HEK293 (cell line): ENCODE data around the gene SYNPO2L.

Experiments
- CTCF ChIA-PET: fragments of 350-600 bp; formaldehyde crosslinking; extraction: SDS; loops from one replicate; lab custom pipeline; 2021; ENCODE audit warnings: antibody characterized with exemption; lab: Yijun Ruan, JAX
- POLR2A ChIA-PET: fragments of 300-600 bp; formaldehyde crosslinking; extraction: SDS; loops from one replicate; lab custom pipeline; 2020; ENCODE audit warnings: antibody characterized with exemption, inconsistent platforms; lab: Yijun Ruan, JAX
- H3K27ac ChIP-seq: fragments of 200-500 bp; sonication (Bioruptor generic); 2 replicates; pipeline ENCODE4 v1.5.1; 2014; ENCODE audit warnings: low read depth, low read length, control low read depth, inconsistent platforms; ENCODE audit errors: extremely low read depth
- H3K36me3 ChIP-seq, 2 experiments: fragments of 200-500 bp in 1 of 2; sonication (Bioruptor generic) in 1 of 2; 1 replicate in 1 of 2; 2 replicates in 1 of 2; pipeline ENCODE4 v1.5.1; 2014 to 2017; ENCODE audit warnings: inconsistent platforms in 2 of 2, low read length in 2 of 2; ENCODE audit not compliant: control insufficient read depth in 2 of 2, insufficient read depth in 1 of 2
- H3K4me1 ChIP-seq: fragments of 200-500 bp; sonication (Bioruptor generic); 2 replicates; pipeline ENCODE4 v1.5.1; 2014; ENCODE audit warnings: mild to moderate bottlenecking, low read length, inconsistent platforms; ENCODE audit not compliant: control insufficient read depth, insufficient read depth
- H3K4me3 ChIP-seq: 2 replicates; pipeline ENCODE4 v1.5.1; 2011; ENCODE audit warnings: low read depth, mild to moderate bottlenecking, control low read depth, low read length, moderate library complexity
- H3K9me3 ChIP-seq: fragments of 200-500 bp; sonication (Bioruptor generic); 2 replicates; pipeline ENCODE4 v1.5.1; 2014; ENCODE audit warnings: low read depth, low read length, inconsistent platforms; ENCODE audit not compliant: control insufficient read depth, insufficient read depth
- KLF10 ChIP-seq: fragments of 450-650 bp; IDR thresholded peaks from 2 replicates; pipeline ENCODE4 v1.5.1; 2018; ENCODE audit warnings: missing biosample characterization, mild to moderate bottlenecking, missing genetic modification characterization
- KLF16 ChIP-seq: fragments of 450-650 bp; formaldehyde crosslinking; IDR thresholded peaks from 2 replicates; pipeline ENCODE4 v1.5.1; 2017; ENCODE audit warnings: missing biosample characterization, missing genetic modification characterization
- MZF1 ChIP-seq: fragments of 450-650 bp; formaldehyde crosslinking; IDR thresholded peaks from 2 replicates; pipeline ENCODE4 v1.5.1; 2017; ENCODE audit warnings: missing biosample characterization, missing genetic modification characterization, borderline replicate concordance
- PRDM1 ChIP-seq: fragments of 450-650 bp; formaldehyde crosslinking; IDR thresholded peaks from 2 replicates; pipeline ENCODE4; 2016; ENCODE audit warnings: missing biosample characterization, missing genetic modification characterization
- WT1 ChIP-seq: fragments of 450-650 bp; formaldehyde crosslinking; IDR thresholded peaks from 2 replicates; pipeline ENCODE4 v1.5.1; 2016; ENCODE audit warnings: missing biosample characterization, missing genetic modification characterization
- ZBTB17 ChIP-seq: fragments of 450-650 bp; formaldehyde crosslinking; IDR thresholded peaks from 2 replicates; pipeline ENCODE4 v1.5.1; 2016; ENCODE audit warnings: missing biosample characterization, missing genetic modification characterization
- ZBTB20 ChIP-seq: fragments of 450-650 bp; formaldehyde crosslinking; IDR thresholded peaks from 2 replicates; pipeline ENCODE4 v1.5.1; 2016; ENCODE audit warnings: missing biosample characterization, missing genetic modification characterization
- ZBTB21 ChIP-seq: fragments of 450-650 bp; formaldehyde crosslinking; IDR thresholded peaks from 2 replicates; pipeline ENCODE4 v1.5.1; 2017; ENCODE audit warnings: missing biosample characterization, missing genetic modification characterization
- ZBTB8A ChIP-seq: fragments of 450-650 bp; formaldehyde crosslinking; IDR thresholded peaks from 2 replicates; pipeline ENCODE4 v1.5.1; 2016; ENCODE audit warnings: missing biosample characterization, missing genetic modification characterization
- ZNF324 ChIP-seq: fragments of 450-650 bp; formaldehyde crosslinking; IDR thresholded peaks from 2 replicates; pipeline ENCODE4 v1.5.1; 2016; ENCODE audit warnings: missing biosample characterization, missing genetic modification characterization
- ZNF341 ChIP-seq: fragments of 450-650 bp; formaldehyde crosslinking; IDR thresholded peaks from 2 replicates; pipeline ENCODE4; 2016; ENCODE audit warnings: low read depth, missing biosample characterization, missing genetic modification characterization
- ZNF391 ChIP-seq: fragments of 450-650 bp; formaldehyde crosslinking; IDR thresholded peaks from 2 replicates; pipeline ENCODE4 v1.5.1; 2016; ENCODE audit warnings: low read depth, missing biosample characterization, missing genetic modification characterization, borderline replicate concordance
- ZNF660 ChIP-seq: fragments of 450-650 bp; IDR thresholded peaks from 2 replicates; pipeline ENCODE4 v1.5.1; 2018; ENCODE audit warnings: missing biosample characterization, mild to moderate bottlenecking, missing genetic modification characterization
- ZNF701 ChIP-seq: fragments of 450-650 bp; formaldehyde crosslinking; IDR thresholded peaks from 2 replicates; pipeline ENCODE4 v1.5.1; 2016; ENCODE audit warnings: missing biosample characterization, missing genetic modification characterization
- ZNF76 ChIP-seq: fragments of 450-650 bp; formaldehyde crosslinking; IDR thresholded peaks from 2 replicates; pipeline ENCODE4; 2016; ENCODE audit warnings: low read depth, missing biosample characterization, missing genetic modification characterization, borderline replicate concordance
- ZSCAN23 ChIP-seq: fragments of 450-650 bp; formaldehyde crosslinking; IDR thresholded peaks from 2 replicates; pipeline ENCODE4 v1.5.1; 2016; ENCODE audit warnings: missing biosample characterization, missing genetic modification characterization
- TF ChIP-seq, protein P1 (sequence below): fragments of 450-650 bp; formaldehyde crosslinking; conservative IDR thresholded peaks from 2 replicates; pipeline ENCODE4 v1.5.1; 2016; ENCODE audit warnings: low read depth, missing biosample characterization, missing genetic modification characterization
- TF ChIP-seq, protein P2 (sequence below): fragments of 450-650 bp; formaldehyde crosslinking; IDR thresholded peaks from 2 replicates; pipeline ENCODE4 v1.5.1; 2016; ENCODE audit warnings: missing biosample characterization, missing genetic modification characterization, borderline replicate concordance
- TF ChIP-seq, protein P3 (sequence below): fragments of 450-650 bp; formaldehyde crosslinking; IDR thresholded peaks from 2 replicates; pipeline ENCODE4 v1.5.1; 2017; ENCODE audit warnings: missing biosample characterization, missing genetic modification characterization
- TF ChIP-seq, protein P4 (sequence below): fragments of 450-650 bp; formaldehyde crosslinking; IDR thresholded peaks from 2 replicates; pipeline ENCODE4 v1.5.1; 2016; ENCODE audit warnings: missing biosample characterization, missing genetic modification characterization, borderline replicate concordance
- TF ChIP-seq, protein P5 (sequence below): sonication (generic); formaldehyde crosslinking; IDR thresholded peaks from 2 replicates; pipeline ENCODE4 v1.8.1; 2022; ENCODE audit warnings: mild to moderate bottlenecking, moderate library complexity, missing genetic modification reagents
- TF ChIP-seq, protein P6 (sequence below): fragments of 450-650 bp; formaldehyde crosslinking; IDR thresholded peaks from 2 replicates; pipeline ENCODE4 v1.5.1; 2016; ENCODE audit warnings: missing biosample characterization, missing genetic modification characterization

Gene SYNPO2L

DNA sequence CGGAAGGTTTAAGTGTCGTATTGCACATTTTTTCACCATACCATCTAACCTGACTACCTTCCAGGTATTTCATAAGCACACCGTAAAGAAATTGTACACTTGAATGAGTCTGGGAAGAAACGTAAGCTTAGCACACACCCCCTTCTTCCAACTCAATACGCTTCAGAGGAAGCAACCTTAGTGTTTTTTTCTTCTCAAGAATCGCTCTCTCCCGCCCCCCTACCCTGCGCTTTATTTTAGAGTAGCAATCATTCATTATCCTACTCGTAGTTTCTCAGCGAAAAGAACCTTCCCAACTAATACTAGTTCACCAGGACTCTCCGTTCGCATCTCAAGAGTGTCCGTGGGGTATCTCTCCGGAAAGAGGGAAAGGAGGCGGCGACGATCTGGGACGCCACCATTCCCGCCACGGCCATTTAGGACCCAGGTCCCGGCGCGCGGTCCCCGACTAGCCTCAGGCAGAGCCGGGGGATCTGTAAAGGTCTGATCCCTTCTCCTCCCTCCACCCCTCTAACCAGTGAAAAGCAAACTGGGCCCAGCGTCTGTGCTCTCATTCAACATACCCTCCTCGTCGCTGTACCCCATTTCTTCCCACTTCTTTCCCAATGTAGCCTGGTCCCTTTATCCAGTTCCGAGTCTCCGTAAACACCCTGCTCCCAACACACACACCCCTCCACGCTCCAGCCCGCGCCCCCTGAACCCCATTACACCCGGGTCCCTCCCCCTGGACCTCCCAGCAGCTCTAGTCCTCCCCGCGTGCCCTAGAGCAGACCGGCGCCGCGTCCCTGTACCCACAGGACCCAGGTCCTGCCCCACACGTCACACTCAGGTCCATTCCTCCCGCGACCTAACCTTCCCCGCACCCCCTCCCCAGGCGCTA lies 30.6 kb downstream of the SYNPO2L start:
- H3K36me3 ChIP-seq: no peaks in the 10 kb centered on the region; a peak in 1 of 3 replicates
- no peaks in the 10 kb centered on the region for H3K4me1 ChIP-seq
- peak overlapping the region; percentile 80 for H3K4me3 ChIP-seq
- CTCF ChIA-PET: interaction anchor here (0.6 to 2.4 kb wide), 4 partner anchors 23 to 104 kb away, joined by 3 to 13 read pairs (median 3); no protein-coding TSS in a partner anchor
- no peaks in the 10 kb centered on the region for H3K9me3 ChIP-seq
- POLR2A ChIA-PET: interaction anchor here (0.5 to 1.4 kb wide), 17 partner anchors 16 to 1486 kb away, joined by 3 to 7 read pairs (median 5); partner anchors contain the start of genes DNAJC9, MYOZ1, PPP3CB and SAMD8
- H3K27ac ChIP-seq: peak overlapping the region; percentile 70
- TF ChIP-seq ZBTB21 (tag by site-specific recombination): no peak; the same call in 1 of the 2 replicates
- TF ChIP-seq ZBTB17 (tag by site-specific recombination): peak; percentile 70
- peak; percentile 92 for TF ChIP-seq ZNF341 (tag by site-specific recombination)
- TF ChIP-seq ZNF324 (tag by site-specific recombination): 0 out of 2 replicates have a peak, but pooled peaks have one; percentile 45
- peak; percentile 51; the same call in 1 of the 2 replicates for TF ChIP-seq KLF10 (tag by site-specific recombination)
- TF ChIP-seq ZNF701 (tag by site-specific recombination): no peak
- TF ChIP-seq ZSCAN23 (tag by site-specific recombination): no peak
- TF ChIP-seq WT1: 0 out of 2 replicates have a peak, but pooled peaks have one; percentile 54
- TF ChIP-seq KLF16 (tag by site-specific recombination): peak; percentile 94
- TF ChIP-seq, protein P1, sequence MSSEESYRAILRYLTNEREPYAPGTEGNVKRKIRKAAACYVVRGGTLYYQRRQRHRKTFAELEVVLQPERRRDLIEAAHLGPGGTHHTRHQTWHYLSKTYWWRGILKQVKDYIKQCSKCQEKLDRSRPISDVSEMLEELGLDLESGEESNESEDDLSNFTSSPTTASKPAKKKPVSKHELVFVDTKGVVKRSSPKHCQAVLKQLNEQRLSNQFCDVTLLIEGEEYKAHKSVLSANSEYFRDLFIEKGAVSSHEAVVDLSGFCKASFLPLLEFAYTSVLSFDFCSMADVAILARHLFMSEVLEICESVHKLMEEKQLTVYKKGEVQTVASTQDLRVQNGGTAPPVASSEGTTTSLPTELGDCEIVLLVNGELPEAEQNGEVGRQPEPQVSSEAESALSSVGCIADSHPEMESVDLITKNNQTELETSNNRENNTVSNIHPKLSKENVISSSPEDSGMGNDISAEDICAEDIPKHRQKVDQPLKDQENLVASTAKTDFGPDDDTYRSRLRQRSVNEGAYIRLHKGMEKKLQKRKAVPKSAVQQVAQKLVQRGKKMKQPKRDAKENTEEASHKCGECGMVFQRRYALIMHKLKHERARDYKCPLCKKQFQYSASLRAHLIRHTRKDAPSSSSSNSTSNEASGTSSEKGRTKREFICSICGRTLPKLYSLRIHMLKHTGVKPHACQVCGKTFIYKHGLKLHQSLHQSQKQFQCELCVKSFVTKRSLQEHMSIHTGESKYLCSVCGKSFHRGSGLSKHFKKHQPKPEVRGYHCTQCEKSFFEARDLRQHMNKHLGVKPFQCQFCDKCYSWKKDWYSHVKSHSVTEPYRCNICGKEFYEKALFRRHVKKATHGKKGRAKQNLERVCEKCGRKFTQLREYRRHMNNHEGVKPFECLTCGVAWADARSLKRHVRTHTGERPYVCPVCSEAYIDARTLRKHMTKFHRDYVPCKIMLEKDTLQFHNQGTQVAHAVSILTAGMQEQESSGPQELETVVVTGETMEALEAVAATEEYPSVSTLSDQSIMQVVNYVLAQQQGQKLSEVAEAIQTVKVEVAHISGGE: peak; percentile 45; the same call in 1 of the 2 replicates
- TF ChIP-seq, protein P2, sequence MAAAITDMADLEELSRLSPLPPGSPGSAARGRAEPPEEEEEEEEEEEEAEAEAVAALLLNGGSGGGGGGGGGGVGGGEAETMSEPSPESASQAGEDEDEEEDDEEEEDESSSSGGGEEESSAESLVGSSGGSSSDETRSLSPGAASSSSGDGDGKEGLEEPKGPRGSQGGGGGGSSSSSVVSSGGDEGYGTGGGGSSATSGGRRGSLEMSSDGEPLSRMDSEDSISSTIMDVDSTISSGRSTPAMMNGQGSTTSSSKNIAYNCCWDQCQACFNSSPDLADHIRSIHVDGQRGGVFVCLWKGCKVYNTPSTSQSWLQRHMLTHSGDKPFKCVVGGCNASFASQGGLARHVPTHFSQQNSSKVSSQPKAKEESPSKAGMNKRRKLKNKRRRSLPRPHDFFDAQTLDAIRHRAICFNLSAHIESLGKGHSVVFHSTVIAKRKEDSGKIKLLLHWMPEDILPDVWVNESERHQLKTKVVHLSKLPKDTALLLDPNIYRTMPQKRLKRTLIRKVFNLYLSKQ: peak; percentile 63; the same call in 1 of the 2 replicates
- TF ChIP-seq MZF1 (tag by site-specific recombination): peak; percentile 88
- TF ChIP-seq, protein P3, sequence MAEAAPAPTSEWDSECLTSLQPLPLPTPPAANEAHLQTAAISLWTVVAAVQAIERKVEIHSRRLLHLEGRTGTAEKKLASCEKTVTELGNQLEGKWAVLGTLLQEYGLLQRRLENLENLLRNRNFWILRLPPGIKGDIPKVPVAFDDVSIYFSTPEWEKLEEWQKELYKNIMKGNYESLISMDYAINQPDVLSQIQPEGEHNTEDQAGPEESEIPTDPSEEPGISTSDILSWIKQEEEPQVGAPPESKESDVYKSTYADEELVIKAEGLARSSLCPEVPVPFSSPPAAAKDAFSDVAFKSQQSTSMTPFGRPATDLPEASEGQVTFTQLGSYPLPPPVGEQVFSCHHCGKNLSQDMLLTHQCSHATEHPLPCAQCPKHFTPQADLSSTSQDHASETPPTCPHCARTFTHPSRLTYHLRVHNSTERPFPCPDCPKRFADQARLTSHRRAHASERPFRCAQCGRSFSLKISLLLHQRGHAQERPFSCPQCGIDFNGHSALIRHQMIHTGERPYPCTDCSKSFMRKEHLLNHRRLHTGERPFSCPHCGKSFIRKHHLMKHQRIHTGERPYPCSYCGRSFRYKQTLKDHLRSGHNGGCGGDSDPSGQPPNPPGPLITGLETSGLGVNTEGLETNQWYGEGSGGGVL: peak; percentile 80
- TF ChIP-seq ZBTB8A (tag by site-specific recombination): peak; percentile 73; the same call in 1 of the 2 replicates
- TF ChIP-seq ZNF660: peak; percentile 65; the same call in 1 of the 2 replicates
- TF ChIP-seq ZBTB20: peak; percentile 79
- TF ChIP-seq, protein P4, sequence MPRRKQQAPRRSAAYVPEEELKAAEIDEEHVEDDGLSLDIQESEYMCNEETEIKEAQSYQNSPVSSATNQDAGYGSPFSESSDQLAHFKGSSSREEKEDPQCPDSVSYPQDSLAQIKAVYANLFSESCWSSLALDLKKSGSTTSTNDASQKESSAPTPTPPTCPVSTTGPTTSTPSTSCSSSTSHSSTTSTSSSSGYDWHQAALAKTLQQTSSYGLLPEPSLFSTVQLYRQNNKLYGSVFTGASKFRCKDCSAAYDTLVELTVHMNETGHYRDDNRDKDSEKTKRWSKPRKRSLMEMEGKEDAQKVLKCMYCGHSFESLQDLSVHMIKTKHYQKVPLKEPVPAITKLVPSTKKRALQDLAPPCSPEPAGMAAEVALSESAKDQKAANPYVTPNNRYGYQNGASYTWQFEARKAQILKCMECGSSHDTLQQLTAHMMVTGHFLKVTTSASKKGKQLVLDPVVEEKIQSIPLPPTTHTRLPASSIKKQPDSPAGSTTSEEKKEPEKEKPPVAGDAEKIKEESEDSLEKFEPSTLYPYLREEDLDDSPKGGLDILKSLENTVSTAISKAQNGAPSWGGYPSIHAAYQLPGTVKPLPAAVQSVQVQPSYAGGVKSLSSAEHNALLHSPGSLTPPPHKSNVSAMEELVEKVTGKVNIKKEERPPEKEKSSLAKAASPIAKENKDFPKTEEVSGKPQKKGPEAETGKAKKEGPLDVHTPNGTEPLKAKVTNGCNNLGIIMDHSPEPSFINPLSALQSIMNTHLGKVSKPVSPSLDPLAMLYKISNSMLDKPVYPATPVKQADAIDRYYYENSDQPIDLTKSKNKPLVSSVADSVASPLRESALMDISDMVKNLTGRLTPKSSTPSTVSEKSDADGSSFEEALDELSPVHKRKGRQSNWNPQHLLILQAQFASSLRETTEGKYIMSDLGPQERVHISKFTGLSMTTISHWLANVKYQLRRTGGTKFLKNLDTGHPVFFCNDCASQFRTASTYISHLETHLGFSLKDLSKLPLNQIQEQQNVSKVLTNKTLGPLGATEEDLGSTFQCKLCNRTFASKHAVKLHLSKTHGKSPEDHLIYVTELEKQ (tag by site-specific recombination): peak; percentile 43; the same call in 1 of the 2 replicates
- peak; percentile 81 for TF ChIP-seq ZNF76
- TF ChIP-seq, protein P5, sequence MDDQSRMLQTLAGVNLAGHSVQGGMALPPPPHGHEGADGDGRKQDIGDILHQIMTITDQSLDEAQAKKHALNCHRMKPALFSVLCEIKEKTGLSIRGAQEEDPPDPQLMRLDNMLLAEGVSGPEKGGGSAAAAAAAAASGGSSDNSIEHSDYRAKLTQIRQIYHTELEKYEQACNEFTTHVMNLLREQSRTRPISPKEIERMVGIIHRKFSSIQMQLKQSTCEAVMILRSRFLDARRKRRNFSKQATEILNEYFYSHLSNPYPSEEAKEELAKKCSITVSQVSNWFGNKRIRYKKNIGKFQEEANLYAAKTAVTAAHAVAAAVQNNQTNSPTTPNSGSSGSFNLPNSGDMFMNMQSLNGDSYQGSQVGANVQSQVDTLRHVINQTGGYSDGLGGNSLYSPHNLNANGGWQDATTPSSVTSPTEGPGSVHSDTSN (CRISPR knock-in tag): no peak
- peak; percentile 22; the same call in 1 of the 2 replicates for TF ChIP-seq PRDM1 (tag by site-specific recombination)
- TF ChIP-seq ZNF391 (tag by site-specific recombination): peak; percentile 81; the same call in 1 of the 2 replicates
- TF ChIP-seq, protein P6, sequence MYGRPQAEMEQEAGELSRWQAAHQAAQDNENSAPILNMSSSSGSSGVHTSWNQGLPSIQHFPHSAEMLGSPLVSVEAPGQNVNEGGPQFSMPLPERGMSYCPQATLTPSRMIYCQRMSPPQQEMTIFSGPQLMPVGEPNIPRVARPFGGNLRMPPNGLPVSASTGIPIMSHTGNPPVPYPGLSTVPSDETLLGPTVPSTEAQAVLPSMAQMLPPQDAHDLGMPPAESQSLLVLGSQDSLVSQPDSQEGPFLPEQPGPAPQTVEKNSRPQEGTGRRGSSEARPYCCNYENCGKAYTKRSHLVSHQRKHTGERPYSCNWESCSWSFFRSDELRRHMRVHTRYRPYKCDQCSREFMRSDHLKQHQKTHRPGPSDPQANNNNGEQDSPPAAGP (tag by site-specific recombination): peak; percentile 69; the same call in 1 of the 2 replicates
